ENCODE measurements around the gene BFSP1.

DNA sequence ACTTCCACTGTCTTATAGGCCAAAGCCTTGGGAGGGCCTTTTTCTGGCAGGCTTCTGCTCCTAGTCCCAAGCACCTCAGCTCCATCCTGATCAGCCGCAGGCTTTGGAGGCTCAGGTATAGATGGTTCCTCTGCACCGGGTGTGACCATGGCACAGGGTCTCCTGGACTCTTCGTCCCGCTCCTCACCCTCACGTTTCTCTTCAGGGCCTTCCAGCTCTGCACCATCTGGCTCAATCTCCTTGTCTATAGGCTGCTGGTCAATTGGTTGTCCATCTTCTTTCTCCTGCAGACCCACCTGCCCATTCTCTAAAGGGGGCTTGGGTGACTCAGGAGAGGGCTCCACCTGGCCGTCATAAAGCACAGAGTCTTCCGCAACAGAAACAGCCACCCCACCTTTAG lies 37.0 kb downstream of the BFSP1 start:
- TF ChIP-seq GATA3 (IDR thresholded peaks at IDR 0.05; ENCODE audit: low read depth, low read length) (no peak), GATA2 (IDR thresholded peaks at IDR 0.05; ENCODE audit: low read depth, low read length) (no peak)

Measured in SH-SY5Y (cell line).